Caco-2 (cell line): ENCODE results near the gene SLC35F2. TPM values are rescaled to one million over a fixed set of nuclear protein-coding genes. Genes with fewer than 3 reads are reported as not detected.

Experiments used
- BruUV-seq: library from RNA; stranded (reverse); fragments of 400-500 nt; replicated peaks from 2 replicates; lab custom pipeline; 2021; lab: Mats Ljungman, UMichigan
- CTCF ChIA-PET: fragments of 300-600 bp; sonication (Branson Sonifier 250); formaldehyde crosslinking; loops from one replicate; lab custom pipeline; 2022; ENCODE audit warnings: antibody characterized with exemption; lab: Charles Lee
- POLR2A ChIA-PET: fragments of 300-600 bp; sonication (Branson Sonifier 250); formaldehyde crosslinking; loops from one replicate; lab custom pipeline; 2022; ENCODE audit warnings: antibody characterized with exemption; lab: Charles Lee
- DNase-seq, 2 experiments: peaks; one replicate each; pipeline versions ENCODE4 v3.0.0 to v3.0.0-alpha.2; 2020 to 2022
- H3K27me3 ChIP-seq: replicated peaks from 2 replicates; pipeline ENCODE4 v1.6.0; 2011; ENCODE audit warnings: low read length; ENCODE audit not compliant: control insufficient read depth, insufficient read depth
- H3K36me3 ChIP-seq: 2 replicates; pipeline ENCODE4 v1.5.1; 2011; ENCODE audit warnings: low read length; ENCODE audit not compliant: control insufficient read depth, insufficient read depth
- H3K4me1 ChIP-seq: fragments of 250-450 bp; sonication (Bioruptor Pico); 2 replicates; pipeline ENCODE4 v1.5.1; 2020; ENCODE audit warnings: mild to moderate bottlenecking
- H3K4me3 ChIP-seq: 2 replicates; pipeline ENCODE4 v1.5.1; 2011; ENCODE audit warnings: low read depth, mild to moderate bottlenecking, control low read depth, low read length
- H3K9me3 ChIP-seq: fragments of 250-450 bp; sonication (Bioruptor Pico); 2 replicates; pipeline ENCODE4 v1.5.1; 2020; ENCODE audit warnings: mild to moderate bottlenecking, moderate library complexity
- H3K27ac Mint-ChIP-seq: one replicate; pipeline ENCODE4 v1.8.0; 2022; ENCODE audit warnings: mixed read lengths; ENCODE audit not compliant: unreplicated experiment
- H3K27me3 Mint-ChIP-seq: one replicate; pipeline ENCODE4 v1.8.0; 2022; ENCODE audit warnings: mixed read lengths; ENCODE audit not compliant: insufficient read depth, unreplicated experiment
- H3K36me3 Mint-ChIP-seq: one replicate; pipeline ENCODE4 v1.8.0; 2022; ENCODE audit warnings: mild to moderate bottlenecking, mixed read lengths; ENCODE audit not compliant: insufficient read depth, unreplicated experiment
- H3K4me1 Mint-ChIP-seq: one replicate; pipeline ENCODE4 v1.8.0; 2022; ENCODE audit warnings: low read depth, mixed read lengths; ENCODE audit not compliant: unreplicated experiment
- H3K4me3 Mint-ChIP-seq: one replicate; pipeline ENCODE4 v1.8.0; 2022; ENCODE audit warnings: mild to moderate bottlenecking, moderate library complexity, mixed read lengths; ENCODE audit not compliant: unreplicated experiment
- H3K9me3 Mint-ChIP-seq: one replicate; pipeline ENCODE4 v1.8.0; 2022; ENCODE audit warnings: mixed read lengths; ENCODE audit not compliant: unreplicated experiment
- CTCF ChIP-seq, 2 experiments: fragments of 200-600 bp in 1 of 2; IDR thresholded peaks; 1 replicate in 1 of 2; 2 replicates in 1 of 2; pipeline versions ENCODE4 v1.5.1 to v1.8.0; 2011 to 2022; ENCODE audit warnings: antibody characterized with exemption in 1 of 2, control low read depth in 1 of 2, inconsistent platforms in 1 of 2, low read depth in 1 of 2, low read length in 1 of 2, mild to moderate bottlenecking in 1 of 2, moderate library complexity in 1 of 2; ENCODE audit not compliant: insufficient read depth in 1 of 2, severe bottlenecking in 1 of 2, unreplicated experiment in 1 of 2
- intact Hi-C: fragments of 100-400 bp; cut with micrococcal nuclease; formaldehyde crosslinking; loops from one replicate; pipeline ENCODE4 v1.10.0; 2022; ENCODE audit not compliant: unreplicated experiment
- total RNA-seq: library from RNA; stranded (reverse); gene quantifications from 2 replicates; pipeline ENCODE4 v1.2.3, GENCODE V29; 2022

The SLC35F2 gene
- total RNA-seq, 1 experiment from 2014 or later: 44.9 TPM

- POLR2A ChIA-PET: no interaction called here
- H3K36me3 Mint-ChIP-seq: peaks cover 17% of the 10 kb centered on the region
- H3K4me1 Mint-ChIP-seq: peaks cover 13% of the 10 kb centered on the region
- no peak overlapping the region for H3K4me3 ChIP-seq
- no TSS peak for BruUV-seq
- DNase-seq: no peak
- H3K36me3 ChIP-seq: no peaks in the 10 kb centered on the region
- intact Hi-C loops: no loop called here
- no peaks in the 10 kb centered on the region for H3K27me3 ChIP-seq
- H3K4me1 ChIP-seq: peaks cover 5% of the 10 kb centered on the region
- H3K9me3 Mint-ChIP-seq: no peaks in the 10 kb centered on the region
- no peaks in the 10 kb centered on the region for H3K27me3 Mint-ChIP-seq
- no peaks in the 10 kb centered on the region for H3K9me3 ChIP-seq
- peak overlapping the region; percentile 93 for H3K4me3 Mint-ChIP-seq
- TF ChIP-seq CTCF (IDR thresholded peaks at IDR 0.05; ENCODE audit: insufficient read depth in 1 of 2, low read depth in 1 of 2, low read length in 1 of 2, severe bottlenecking in 1 of 2, unreplicated experiment in 1 of 2): no peak
- CTCF ChIA-PET: interaction anchor here (0.6 kb wide), 1 partner anchor 45 kb away, joined by 7 read pairs; no protein-coding TSS in a partner anchor
- H3K27ac Mint-ChIP-seq: peak overlapping the region; percentile 17
Measured at GRCh38 chr11:107856180-107856980, 2.2 kb downstream of the SLC35F2 start.

- H3K9me3 Mint-ChIP-seq: no peaks in the 10 kb centered on the region
- H3K27me3 Mint-ChIP-seq: no peaks in the 10 kb centered on the region
- no peak overlapping the region for H3K4me3 Mint-ChIP-seq
- H3K27me3 ChIP-seq: no peaks in the 10 kb centered on the region
- no TSS peak for BruUV-seq
- H3K4me3 ChIP-seq: no peak overlapping the region
- H3K36me3 ChIP-seq: no peaks in the 10 kb centered on the region
- intact Hi-C loops: no loop called here
- H3K9me3 ChIP-seq: no peaks in the 10 kb centered on the region
- H3K4me1 ChIP-seq: peaks cover 9% of the 10 kb centered on the region
- H3K27ac Mint-ChIP-seq: no peak overlapping the region
- DNase-seq: no peak
- TF ChIP-seq CTCF (IDR thresholded peaks at IDR 0.05; ENCODE audit: insufficient read depth in 1 of 2, low read depth in 1 of 2, low read length in 1 of 2, severe bottlenecking in 1 of 2, unreplicated experiment in 1 of 2): no peak
- H3K36me3 Mint-ChIP-seq: peaks cover 5% of the 10 kb centered on the region
- peaks cover 13% of the 10 kb centered on the region for H3K4me1 Mint-ChIP-seq
- ChIA-PET CTCF (interaction anchor here (0.6 to 0.7 kb wide), 2 partner anchors 20 to 806 kb away, joined by 3 to 4 read pairs; no protein-coding TSS in a partner anchor), POLR2A (interaction anchor here (0.6 kb wide), 1 partner anchor 269 kb away, joined by 7 read pairs; no protein-coding TSS in a partner anchor)
Measured at GRCh38 chr11:107853070-107853469, 5.5 kb downstream of the SLC35F2 start.

- no peaks in the 10 kb centered on the region for H3K36me3 ChIP-seq
- intact Hi-C loops: no loop called here
Measured at GRCh38 chr11:107851704-107852310, 6.8 kb downstream of the SLC35F2 start.

More at GRCh38 chr11:107851704-107852310, 6.8 kb downstream of the SLC35F2 start:
- H3K27me3 ChIP-seq: no peaks in the 10 kb centered on the region
- no peak overlapping the region for H3K4me3 Mint-ChIP-seq
- H3K4me3 ChIP-seq: no peak overlapping the region
- peaks cover 5% of the 10 kb centered on the region; the same call in 1 of the 2 replicates for H3K4me1 ChIP-seq
- no peak overlapping the region for H3K27ac Mint-ChIP-seq
- no peaks in the 10 kb centered on the region for H3K9me3 ChIP-seq
- H3K36me3 Mint-ChIP-seq: peaks cover 5% of the 10 kb centered on the region
- H3K4me1 Mint-ChIP-seq: peaks cover 7% of the 10 kb centered on the region
- H3K27me3 Mint-ChIP-seq: no peaks in the 10 kb centered on the region
- no peak for TF ChIP-seq CTCF (IDR thresholded peaks at IDR 0.05; ENCODE audit: insufficient read depth in 1 of 2, low read depth in 1 of 2, low read length in 1 of 2, severe bottlenecking in 1 of 2, unreplicated experiment in 1 of 2)
- ChIA-PET CTCF (no interaction called here), POLR2A (no interaction called here)
- H3K9me3 Mint-ChIP-seq: no peaks in the 10 kb centered on the region
- no TSS peak for BruUV-seq
- DNase-seq: no peak
